GM19452 (cell line): ENCODE data around the gene STAU1.
"Not testable (repeated sequence)": the region's sequence is repeated elsewhere in the genome, so short reads cannot be mapped to it uniquely, and the experiment has no call there.

ENCODE experiments used
- ATAC-seq: cut with Tn5 transposase; IDR thresholded peaks from one replicate; pipeline ENCODE4 v1.9.1; 2021; ENCODE audit not compliant: unreplicated experiment

STAU1 gene

DNA sequence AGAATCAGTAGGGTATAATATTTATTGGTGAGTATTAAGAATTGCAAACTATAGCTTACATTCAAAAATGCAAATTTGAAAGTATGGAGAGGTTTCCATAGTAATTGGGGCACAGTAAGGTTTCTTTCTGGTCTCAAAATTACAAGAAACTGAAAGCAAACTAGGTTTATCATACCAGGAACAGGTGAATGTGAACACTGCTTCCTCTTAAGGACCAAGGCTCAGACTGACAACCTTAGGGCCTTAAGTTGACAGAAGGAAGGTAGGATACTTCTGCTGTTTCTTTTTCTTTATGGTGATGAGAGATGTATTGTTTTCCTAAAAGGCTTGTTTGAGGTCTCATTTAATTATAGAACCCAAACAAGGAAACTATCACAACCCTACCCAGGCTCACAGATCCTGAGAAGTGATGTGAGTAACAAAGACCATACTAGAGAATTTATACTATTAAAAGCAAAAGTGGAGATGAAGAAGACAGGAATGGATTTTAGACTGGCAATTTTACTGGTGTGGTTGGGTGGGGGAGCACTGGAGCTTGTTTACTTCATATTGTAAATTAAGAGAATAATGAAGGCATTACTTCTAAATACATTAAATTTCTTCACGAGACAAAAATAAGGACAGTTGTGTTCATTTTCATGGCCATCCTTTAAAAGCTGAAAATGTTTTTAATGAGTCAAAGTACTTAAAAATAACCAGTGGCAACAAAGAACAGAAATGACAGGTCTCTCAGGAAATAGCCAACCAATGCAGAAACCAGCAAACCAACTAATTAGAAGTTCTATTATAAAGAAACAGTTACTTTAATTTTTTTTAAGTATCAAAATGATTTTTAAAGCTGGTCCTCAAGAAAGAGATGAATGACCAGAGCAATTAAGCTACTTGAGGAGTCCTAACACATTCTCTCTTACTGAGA lies 21.3 kb downstream of the STAU1 start:
- ATAC-seq: peak; percentile 61

DNA sequence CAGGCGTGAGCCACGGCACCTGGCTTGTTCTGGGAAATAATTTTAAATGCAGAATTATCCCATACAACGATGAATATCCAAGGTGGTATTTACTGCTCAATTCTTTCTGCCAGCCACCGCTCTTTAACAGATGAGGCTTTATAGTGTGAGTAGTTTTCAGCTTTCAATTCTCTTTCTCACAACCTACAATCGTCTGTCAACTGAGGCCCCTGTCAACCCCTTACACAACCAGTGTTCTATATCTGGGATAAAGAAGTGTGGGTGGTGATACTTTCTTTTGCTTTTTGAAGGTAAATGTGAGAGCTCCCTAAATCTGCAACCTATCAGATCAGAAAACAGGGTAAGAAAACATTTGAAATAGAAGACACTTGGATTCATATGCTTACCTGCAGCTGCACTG lies 22.5 kb downstream of the STAU1 start:
- no peak for ATAC-seq

DNA sequence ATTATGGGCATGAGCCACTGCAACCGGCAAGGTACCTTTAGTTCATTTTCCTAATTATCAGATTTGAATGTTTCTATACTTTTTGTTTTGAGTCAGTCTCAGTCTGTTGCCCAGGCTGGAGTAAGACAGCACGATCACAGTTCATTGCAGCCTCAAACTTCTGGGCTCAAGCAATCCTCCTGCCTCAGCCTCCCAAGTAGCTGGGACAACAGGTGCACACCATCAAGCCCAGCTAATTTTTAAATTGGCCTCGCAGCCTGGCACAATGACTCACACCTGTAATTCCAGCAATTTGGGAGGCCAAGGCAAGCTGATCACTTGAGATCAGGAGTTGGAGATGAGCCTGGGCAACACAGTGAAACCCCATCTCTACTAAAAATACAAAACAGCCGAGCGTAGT lies 24.4 kb downstream of the STAU1 start:
- no peak for ATAC-seq

DNA sequence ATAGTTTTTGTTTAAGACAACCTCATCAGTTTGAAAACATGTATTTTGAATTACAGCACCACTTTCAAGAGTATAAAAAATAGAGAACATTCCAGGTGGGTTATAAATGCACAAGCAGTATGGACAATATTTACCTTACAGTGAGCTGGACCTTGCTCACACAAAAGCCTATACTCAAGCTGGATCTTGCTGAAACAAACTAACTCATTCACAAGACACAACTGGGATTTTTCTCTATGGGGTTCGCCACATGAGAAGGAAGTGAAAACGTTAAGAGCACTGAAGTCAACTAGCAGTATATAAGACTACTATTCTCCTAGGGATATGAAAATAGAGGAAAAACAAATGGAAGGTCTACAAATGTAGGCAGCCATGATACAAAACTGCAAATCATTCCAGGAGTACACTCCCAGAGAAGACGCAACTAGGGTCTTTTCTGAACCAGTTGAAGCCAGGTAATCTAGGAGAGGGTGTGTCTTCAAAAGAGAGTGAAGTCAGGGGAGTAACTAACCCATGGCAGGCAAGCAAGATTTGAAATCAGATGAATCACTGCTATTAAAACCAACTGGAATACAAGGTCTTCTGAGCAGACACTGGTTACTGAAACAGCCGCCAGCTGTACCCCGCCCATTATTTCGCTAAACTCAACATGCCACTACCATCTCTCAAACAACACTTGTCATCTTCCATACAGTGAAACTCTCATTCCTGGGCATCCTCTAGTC lies 26.5 kb downstream of the STAU1 start:
- no peak for ATAC-seq

DNA sequence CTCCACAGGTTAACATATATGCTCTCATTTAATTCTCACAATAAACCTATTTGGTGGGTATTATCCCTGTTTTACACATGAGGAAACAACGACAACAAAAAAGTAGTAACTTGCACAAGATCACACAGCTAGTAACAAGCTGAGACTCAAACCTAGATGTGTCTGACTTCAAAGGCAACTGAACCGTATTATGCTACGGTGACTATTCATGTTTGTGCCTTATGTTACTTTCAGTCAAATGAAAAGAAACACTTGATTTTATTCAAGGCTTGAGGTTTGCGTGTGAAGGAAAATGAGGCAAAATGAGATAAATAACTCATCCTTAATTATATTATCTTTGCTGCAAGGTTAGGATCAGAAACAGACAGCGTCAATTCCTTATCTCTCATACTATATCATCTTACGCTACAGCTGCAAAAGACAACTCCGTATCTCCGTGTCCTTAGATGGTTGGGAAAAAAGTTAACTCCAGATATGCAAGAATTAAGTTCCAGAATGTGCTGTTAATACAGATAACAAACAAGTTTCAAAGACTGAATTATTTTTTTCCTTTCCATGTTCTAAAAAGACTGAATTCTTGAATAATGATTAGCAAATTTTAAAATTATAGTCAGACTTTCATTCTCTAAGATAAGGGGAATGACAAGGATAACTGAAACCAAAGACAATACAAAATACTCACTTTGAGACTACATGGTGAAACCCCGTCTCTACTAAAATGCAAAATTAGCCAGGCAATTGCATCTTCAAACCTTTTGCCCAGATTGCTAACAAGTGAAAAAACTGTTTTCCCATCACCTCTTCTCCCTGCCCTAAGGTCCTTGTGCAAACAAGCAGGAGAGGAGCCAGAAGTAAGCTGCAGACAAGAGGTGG lies 27.8 kb downstream of the STAU1 start:
- ATAC-seq: no peak

DNA sequence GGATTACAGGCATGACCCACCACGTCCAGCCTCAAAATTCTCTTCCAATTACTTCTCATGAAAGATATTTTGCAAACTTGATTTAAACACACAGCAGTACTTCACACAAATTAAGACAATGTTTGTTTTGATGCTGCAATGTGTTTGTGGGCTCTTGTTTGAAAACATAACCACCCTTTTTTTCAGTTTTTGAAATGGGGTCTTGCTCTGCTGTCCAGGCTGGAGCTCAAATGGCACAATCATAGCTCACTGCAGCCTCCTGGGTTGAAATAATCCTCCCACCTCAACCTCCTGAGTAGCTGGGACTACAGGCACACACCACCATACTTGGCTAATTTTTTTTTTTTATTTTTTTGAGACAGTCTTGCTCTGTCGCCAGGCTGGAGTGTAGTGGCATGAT lies 31.0 kb downstream of the STAU1 start:
- ATAC-seq: no peak

DNA sequence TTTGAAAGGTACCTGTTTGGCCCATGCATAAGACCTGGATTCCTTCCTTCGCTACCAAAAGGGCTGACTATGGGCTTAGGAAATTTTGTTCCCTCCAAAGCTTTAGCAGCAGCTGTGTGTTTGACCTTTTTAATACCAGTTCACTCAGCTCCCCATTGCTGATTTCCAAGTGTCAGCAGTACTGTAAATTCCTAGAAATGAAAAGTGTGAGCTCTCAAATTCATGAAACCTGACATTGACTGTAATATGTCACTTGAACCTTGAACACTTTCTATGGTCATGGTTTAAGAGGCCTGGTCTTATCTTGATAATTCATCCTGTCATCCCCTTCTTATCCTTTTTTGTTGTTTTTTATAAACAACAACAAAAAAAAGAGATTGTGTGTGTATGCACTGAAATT lies 31.7 kb downstream of the STAU1 start:
- no peak for ATAC-seq

DNA sequence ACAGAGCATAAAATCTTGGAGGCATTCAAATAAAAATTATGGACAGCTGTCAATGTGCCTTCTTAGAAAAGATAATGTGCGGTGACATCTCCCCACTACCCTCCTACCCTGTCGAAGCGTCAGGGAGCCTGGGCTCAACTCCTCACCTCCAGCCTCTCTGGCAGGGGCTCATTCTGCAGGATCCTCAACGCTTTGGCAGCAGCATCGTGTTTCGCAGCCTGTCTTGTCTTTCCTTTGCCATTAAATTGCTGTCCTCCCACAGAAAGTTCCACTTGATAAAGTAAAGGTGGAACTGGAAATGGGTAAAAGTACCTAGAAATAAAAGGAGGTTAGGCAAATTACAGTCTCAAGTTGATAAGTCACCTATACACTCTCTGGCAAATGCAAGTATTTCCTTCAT lies 36.7 kb downstream of the STAU1 start:
- ATAC-seq: no peak

DNA sequence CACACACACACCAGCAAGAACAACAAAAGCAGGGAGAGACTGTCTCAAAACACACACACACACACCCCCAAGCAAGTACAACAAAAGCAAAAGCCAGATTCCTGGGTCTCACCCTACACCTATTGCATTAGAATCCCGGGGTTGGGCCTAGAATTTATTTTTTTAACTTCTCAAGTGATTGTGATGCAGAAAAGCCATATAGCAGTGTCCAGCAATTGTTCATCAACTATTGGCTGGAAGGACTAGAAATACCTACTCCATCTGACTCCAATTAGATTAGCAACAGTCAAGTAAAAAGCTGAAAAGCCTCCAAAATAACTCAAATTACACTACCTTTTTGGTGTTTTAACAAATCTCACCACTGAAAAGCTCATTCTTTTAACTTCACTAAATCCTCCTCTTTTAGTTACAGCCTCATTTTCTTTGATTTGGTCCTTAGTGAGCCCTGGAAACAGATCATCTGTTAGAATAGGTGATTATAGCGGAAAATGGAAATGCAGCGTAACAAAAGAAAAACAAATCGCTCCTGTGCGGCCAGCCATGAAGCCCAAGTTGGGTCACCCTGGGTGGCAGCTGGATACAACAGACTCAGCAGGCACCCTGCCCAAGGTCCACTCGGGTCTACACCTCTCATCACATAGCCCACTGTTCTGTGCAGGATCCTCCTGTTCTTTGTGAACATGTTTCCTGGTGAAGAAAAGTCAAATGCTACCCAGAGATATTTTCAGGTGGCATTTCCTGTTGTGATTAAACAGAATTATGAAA lies 38.7 kb downstream of the STAU1 start:
- no peak for ATAC-seq

DNA sequence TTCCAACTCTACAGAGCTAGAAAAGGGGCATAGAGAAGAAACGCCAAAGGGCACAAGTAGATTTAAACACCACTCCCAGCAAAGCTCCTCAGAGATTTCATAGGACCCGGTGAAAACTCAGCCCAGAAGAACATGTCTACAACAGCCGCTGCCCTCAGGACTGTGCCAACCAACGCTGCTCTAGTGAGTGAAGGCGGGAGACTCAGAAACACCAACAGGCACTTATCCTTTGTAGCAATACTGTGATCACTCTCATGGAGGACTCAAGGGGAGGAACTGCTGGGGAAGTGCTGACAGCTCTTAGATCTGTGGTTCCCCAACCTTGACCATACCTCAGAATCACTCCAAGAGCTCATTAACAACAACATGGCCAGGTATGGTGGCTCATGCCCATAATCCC lies 39.5 kb downstream of the STAU1 start:
- no peak for ATAC-seq

DNA sequence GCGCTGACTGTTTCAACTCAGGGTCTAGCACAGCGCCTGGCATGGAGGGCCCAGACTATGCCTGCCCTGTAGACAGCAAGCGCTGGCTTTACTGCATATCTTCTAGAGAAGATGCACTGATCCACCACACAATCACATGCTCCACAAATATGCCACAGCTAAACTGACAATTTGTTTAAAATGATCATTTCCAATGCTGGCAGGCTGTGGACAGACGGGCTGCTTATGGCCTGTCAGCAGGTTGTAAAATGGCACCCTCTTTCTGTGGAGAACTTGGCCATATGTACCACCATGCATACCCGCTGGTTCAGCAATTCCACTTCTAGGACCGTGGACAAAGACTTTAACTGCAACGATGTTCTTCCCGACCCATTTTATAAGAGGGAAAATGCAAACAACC lies 40.8 kb downstream of the STAU1 start:
- ATAC-seq: no peak

DNA sequence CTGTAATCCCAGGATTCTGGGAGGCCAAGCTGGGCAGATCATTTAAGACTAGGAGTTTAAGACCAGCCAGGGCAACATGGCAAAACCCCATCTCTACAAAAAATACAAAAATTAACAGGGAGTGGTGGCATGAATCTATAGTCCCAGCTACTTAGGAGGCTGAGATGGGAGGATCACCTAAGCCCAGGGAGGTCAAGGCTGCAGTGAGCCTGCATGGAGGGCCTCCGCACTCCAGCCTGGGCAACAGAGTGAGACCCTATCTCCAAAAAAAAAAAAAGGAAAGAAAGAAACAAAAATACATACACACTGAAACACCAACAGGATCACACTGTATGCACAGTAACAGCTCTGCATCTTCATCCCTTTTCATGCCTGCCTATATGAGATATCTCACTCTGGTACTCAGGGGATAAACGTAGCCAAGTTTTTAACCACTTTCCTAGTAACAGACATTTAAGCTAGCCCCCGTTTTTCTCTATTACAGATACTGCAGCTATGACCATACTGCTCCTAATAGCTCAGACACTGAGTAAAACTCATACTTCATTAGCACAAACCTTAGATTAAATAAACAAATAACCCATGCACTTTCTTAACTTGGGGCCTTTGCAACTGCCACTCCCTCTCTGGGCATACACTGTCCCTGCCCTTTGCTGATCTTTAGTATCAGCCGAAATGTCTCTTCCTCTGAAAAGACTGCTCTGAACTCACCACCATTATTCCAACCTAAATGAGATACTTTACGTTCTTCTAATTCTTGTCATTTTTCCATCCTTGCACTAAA lies 41.5 kb downstream of the STAU1 start:
- no peak for ATAC-seq

DNA sequence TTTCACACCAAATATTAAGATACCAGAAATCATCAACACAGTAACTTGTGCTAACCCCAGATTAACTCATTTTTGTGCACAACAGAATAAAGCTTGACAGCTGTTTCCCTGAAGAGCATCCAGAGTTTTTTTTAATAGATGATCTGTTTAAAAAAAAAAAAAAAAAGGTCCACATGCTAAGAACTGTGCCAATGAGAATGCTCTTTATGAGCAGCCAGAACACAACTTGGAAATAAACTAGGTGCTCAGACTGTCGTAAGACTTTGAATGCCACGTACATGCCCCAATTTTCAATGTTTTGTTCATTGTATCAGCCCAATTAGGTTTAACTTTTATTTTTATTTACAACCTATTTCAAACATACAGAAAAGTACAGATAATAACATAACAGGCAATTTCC lies 47.3 kb downstream of the STAU1 start:
- no peak for ATAC-seq

DNA sequence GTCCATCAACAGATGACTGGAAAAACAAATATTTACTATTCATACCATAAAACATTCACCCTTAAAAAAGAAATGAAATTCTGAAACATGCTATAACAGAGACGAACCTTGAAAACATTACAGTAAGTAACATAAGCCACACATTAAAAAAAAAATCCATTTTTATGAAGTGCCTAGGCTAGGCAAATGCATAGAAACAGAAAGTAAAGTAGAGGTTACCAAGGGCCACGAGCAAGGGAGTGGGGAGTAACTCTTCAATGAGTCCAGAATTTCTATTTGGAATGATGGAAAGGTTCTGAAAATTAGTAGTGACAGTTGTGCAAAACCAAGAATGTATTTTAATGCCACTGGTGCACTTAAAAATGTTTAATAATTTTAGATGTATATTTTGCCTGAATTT lies 47.7 kb downstream of the STAU1 start:
- no peak for ATAC-seq

DNA sequence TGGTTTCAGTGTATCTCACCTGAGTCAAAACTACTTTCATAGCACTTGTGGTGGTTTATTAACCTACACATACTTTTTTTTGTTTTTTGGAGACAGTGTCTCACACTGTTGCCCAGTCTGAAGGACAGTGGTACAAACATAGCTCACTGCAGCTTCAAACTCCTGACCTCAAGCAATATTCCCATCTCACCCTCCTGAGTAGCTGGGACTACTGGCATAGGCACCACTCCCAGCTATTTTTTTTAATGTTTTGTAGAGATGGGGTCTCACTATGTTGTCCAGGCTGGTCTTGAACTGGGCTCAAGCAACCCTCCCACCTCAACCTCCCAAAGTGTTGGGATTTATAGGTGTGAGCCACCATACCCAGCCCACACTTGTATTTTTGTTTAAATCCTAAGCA lies 49.7 kb downstream of the STAU1 start:
- ATAC-seq: no peak

DNA sequence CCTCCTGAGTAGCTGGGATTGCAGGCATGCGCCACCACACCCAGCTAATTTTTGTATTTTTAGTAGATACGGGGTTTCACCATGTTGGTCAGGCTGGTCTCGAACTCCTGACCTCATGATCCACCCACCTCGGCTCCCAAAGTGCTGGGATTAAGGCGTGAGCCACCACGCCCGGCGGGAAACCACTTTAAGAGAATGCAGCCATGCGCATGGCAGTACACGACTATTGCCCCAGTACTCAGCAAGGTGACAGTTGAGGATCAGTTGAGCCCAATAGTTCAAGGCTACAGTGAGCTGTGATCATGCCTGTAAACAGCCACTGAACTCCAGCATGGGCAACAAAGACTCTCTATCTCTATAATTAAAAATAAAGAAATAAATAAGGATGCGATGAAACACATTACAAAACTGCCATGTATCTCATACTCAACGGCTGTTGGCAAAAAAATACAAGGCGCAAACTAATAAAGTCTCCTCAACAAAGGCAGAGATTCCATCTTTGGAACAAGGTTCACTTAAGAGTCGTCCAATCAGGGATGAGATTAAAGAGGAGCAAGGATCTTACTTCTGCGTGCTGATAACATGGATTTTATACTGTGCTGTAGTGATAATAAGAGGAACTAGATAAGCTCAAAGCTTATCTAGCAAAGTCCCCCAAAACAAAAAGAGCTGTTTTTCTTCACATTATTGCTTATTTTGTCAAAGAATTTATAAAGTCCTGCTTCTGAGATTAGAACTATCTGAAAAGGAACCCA lies 51.1 kb downstream of the STAU1 start:
- no peak for ATAC-seq

DNA sequence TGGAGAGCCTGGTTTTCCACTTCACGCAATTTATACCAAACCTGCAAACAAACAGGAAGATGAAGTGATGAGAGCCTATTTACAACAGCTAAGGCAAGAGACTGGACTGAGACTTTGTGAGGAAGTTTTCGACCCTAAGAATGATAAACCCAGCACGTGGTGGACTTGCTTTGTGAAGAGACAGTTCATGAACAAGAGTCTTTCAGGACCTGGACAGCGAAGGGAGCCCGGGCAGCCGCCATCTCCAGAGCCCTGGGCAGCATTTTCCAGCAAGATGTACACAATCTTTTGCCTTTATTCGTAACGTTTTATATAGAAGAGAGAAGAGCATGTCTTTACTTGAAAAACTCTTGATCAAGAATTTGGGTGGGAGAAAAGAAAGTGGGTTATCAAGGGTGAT lies 53.3 kb downstream of the STAU1 start:
- not testable (repeated sequence) for ATAC-seq

DNA sequence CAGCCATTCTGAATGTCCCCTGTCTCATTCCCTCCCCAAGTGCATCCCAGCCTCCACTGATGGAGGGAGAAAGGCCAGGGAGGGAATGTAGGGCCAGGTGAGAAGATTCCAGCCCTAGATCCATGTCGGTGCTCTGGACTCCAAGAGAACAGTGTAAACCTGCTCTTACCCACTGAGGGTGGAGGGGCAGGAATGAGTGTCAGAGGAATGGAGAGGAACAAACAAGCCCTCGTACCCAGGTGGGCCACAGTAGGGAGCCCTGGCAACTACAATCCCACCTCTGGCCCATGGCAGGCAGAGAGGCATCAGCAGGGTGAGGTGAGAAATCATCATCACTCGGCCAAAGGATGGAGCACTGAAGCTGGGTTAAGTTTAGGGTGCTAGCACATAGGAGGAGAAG lies 54.6 kb downstream of the STAU1 start:
- no peak for ATAC-seq

DNA sequence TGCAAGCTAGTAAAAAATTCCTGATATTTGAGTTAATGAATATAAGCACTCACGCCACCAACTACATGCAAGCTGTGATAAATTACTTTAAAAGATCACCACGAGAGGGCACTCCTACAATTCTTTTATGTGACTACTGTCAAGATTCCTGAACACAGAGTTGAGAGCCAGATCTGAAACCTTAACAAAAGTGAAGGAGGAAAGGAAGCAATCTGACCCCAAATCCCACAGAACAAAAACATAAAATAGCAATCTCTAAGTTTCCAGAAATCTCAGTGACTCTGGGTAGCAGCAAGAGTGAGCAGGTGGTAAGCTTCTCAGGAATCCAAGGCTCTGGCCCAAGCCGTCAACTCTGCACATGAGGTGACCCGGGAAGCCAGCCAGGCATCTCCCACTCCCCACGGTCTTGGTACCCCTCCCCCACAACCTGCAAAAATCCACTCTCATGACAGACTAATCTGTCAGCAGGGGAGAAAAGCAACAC lies 55.1 kb downstream of the STAU1 start:
- no peak for ATAC-seq
